GM13976 (cell line): ENCODE results near the gene TSEN2.

ENCODE experiments used
- DNase-seq: peaks from one replicate; pipeline ENCODE4 v3.0.0; 2012; ENCODE audit warnings: low spot score
- in situ Hi-C: fragments of 300-500 bp; cut with MboI; formaldehyde crosslinking; loops from one replicate; pipeline ENCODE4 v1.12.0; 2022; ENCODE audit warnings: low sequenced_read_pairs, mixed read lengths, inconsistent platforms; ENCODE audit not compliant: unreplicated experiment
- TF ChIP-seq, protein P1 (sequence below): IDR thresholded peaks from 2 replicates; pipeline ENCODE4 v1.5.1; 2012; ENCODE audit warnings: borderline replicate concordance, mild to moderate bottlenecking; ENCODE audit not compliant: insufficient read depth; ENCODE audit errors: extremely low read depth, missing control alignments, control extremely low read depth

Gene TSEN2

DNA sequence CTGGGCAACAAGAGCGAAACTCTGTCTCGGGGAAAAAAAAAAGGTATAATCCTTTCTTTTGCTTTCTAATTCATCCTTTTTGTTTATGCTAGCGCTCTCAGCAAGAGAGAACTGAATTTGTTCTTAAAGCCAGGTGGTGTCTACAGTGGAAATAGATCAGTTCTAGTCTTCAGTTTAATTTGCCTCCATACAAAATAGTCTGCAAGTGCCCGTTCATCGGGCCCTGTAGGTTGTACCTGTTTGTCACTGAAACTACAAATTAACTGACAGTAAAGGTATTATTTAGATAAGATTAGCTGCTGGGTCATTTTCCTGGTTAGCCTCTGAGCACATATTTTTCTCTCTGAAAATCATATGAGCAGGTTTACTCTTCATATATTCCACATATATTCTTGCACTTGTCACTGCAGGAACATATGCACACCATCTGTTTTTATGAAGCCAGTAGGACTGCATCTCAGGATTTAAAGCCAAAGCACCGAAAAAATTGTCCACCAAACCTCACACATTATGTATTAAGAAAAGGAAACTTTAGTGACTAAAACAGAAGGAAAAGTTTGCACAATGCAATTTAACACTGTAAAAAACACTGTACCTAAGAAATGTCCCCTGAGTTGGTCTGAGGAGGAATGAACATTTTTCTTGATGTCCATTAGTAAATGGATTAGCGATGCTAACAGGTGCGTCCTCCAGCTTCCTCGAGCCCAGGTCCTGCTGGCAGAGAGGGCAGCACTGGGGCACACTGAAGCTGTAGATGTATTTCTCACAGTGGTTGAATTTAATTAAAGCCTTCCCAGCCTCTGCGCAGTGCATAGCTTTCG is 60.6 kb downstream of the TSEN2 start:
- no peak for DNase-seq
- in situ Hi-C loops, result no loop called here
- TF ChIP-seq, protein P1, sequence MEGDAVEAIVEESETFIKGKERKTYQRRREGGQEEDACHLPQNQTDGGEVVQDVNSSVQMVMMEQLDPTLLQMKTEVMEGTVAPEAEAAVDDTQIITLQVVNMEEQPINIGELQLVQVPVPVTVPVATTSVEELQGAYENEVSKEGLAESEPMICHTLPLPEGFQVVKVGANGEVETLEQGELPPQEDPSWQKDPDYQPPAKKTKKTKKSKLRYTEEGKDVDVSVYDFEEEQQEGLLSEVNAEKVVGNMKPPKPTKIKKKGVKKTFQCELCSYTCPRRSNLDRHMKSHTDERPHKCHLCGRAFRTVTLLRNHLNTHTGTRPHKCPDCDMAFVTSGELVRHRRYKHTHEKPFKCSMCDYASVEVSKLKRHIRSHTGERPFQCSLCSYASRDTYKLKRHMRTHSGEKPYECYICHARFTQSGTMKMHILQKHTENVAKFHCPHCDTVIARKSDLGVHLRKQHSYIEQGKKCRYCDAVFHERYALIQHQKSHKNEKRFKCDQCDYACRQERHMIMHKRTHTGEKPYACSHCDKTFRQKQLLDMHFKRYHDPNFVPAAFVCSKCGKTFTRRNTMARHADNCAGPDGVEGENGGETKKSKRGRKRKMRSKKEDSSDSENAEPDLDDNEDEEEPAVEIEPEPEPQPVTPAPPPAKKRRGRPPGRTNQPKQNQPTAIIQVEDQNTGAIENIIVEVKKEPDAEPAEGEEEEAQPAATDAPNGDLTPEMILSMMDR, result no peak

- no peak for DNase-seq
- in situ Hi-C loops, result no loop called here
- TF ChIP-seq, protein P1, result no peak
These were observed 61.2 kb downstream of the TSEN2 start, which contains the start of gene MKRN2OS for GRCh38 chr3:12545473-12545791. MKRN2OS (minus strand) TSS chr3:12545499; CDS start chr3:12545464, 35 bp downstream.

DNA sequence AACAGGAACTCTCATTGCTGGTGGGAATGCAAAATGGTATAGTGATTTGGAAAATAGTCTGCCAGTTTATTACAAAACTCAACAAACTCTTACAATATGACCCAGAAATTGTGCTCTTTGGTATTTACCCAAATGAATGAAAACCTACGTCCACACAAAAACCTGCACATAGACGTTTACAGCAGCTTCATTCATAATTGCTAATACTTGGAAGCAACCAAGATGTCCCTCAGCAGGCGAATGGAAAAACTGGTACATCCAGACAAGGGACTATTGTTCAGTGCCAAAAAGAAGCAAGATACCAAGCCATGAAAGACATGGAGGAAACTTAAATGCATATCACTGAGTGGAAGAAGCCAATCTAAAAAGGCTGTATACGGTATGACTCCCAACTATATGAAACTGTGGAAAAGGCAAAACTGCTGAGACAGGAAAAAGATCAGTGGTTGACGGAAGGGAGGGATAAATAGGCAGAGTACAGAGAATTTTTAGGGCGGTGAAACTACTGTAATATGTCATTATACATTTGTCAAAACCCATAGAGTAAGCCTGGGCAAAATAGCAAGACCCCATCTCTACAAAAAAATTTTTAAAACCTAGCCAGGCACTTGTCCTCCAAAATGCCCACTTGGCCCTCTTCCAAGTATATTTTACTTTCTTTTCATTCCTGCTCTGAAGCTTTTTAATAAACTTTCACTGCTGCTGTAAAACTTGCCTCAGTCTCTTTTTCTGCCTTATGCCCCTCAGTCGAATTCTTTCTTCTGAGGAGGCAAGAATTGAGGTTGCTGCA is 65.9 kb downstream of the TSEN2 start:
- TF ChIP-seq, protein P1, result no peak
- no peak for DNase-seq
- in situ Hi-C loops, result no loop called here

GRCh38 chr3:12553921-12554391 is 69.7 kb downstream of the TSEN2 start:
- TF ChIP-seq, protein P1, result no peak
- in situ Hi-C loops, result no loop called here
- DNase-seq, result no peak

GRCh38 chr3:12556314-12556689 is 72.0 kb downstream of the TSEN2 start:
- in situ Hi-C loops, result no loop called here
- no peak for DNase-seq
- TF ChIP-seq, protein P1, result no peak

DNA sequence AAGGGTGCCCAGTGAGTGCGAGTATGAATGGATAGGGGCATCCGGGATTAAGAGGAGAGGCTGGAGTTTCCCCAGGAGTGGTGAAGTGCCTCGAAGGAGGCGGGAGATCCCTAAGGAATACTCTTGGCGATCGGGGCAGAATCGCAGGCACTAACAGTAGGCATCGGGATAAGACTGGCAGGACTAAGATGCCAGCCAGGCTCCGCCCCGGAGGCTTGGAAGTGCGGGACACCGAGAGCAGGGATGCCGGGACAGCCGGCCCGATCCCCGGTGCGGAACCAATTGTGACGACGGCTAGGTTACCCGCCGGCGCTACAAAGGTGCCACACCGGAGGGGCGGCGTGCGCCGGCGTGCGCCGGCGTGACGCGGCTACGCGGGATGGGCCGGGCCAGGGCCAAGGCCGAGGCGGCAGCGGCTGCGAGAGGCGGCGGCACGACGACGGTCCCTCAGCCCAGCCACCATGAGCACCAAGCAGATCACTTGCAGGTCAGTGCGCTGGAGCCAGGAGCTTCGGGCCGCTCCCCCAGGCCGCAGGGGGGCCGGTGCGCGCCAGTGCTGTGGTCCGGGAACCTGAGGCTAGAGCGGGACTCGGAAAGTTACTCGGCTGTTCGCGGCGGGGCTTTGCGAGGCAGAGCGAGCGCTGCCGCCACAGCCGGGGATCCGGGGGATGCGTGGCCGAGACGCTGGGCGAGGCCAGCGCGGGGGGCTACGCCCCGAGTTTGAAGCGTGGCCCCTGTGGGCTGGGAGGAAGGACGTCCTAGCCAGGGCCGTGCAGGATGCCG is 72.6 kb downstream of the TSEN2 start, which contains the start of gene MKRN2:
Gene MKRN2, plus strand, starts transcription at position 398 of the 783 bp plus-strand sequence. Its CDS starts 64 bp downstream, at position 462.
- DNase-seq, result peak; percentile 91

More for the DNA sequence above, 72.6 kb downstream of the TSEN2 start, which contains the start of gene MKRN2:
- TF ChIP-seq, protein P1, result no peak
- in situ Hi-C loops, result no loop called here
